Fibroblast of skin of right quadriceps (primary cell): Measurements from ENCODE around the gene SFT2D3.

Source experiments
- DNase-seq: peaks from one replicate; pipeline ENCODE4 v3.0.0-alpha.2; 2013

The SFT2D3 gene

GRCh38 chr2:127701193-127701650, at the start of gene SFT2D3:
Gene SFT2D3, plus strand, starts transcription at chr2:127701497. Its CDS starts 32 bp downstream, at chr2:127701529.
- peak; percentile 89 for DNase-seq

- no peak for DNase-seq
These were observed 49.2 kb upstream of the SFT2D3 start for GRCh38 chr2:127651971-127652550.

GRCh38 chr2:127652786-127653357, 48.4 kb upstream of the SFT2D3 start:
- no peak for DNase-seq

GRCh38 chr2:127653421-127654083, 47.7 kb upstream of the SFT2D3 start:
- no peak for DNase-seq

- no peak for DNase-seq
These were observed 47.0 kb upstream of the SFT2D3 start for GRCh38 chr2:127654084-127654837.

- DNase-seq, result no peak
These were observed 46.5 kb upstream of the SFT2D3 start for GRCh38 chr2:127654838-127655175.

- DNase-seq, result no peak
These were observed 45.9 kb upstream of the SFT2D3 start for GRCh38 chr2:127655209-127656073.

- DNase-seq, result no peak
These were observed 44.6 kb upstream of the SFT2D3 start for GRCh38 chr2:127656569-127657231.

GRCh38 chr2:127657232-127657595, 44.1 kb upstream of the SFT2D3 start:
- DNase-seq, result no peak

GRCh38 chr2:127658146-127658545, 43.2 kb upstream of the SFT2D3 start:
- no peak for DNase-seq

GRCh38 chr2:127658641-127659407, 42.5 kb upstream of the SFT2D3 start:
- no peak for DNase-seq

GRCh38 chr2:127659408-127660290, 41.6 kb upstream of the SFT2D3 start:
- DNase-seq, result no peak

- DNase-seq, result no peak
These were observed 41.1 kb upstream of the SFT2D3 start for GRCh38 chr2:127660291-127660578.

- DNase-seq, result no peak
These were observed 40.1 kb upstream of the SFT2D3 start for GRCh38 chr2:127661072-127661649.

GRCh38 chr2:127661949-127662510, 39.3 kb upstream of the SFT2D3 start:
- no peak for DNase-seq

GRCh38 chr2:127662937-127663565, 38.2 kb upstream of the SFT2D3 start:
- no peak for DNase-seq

GRCh38 chr2:127663566-127664064, 37.7 kb upstream of the SFT2D3 start:
- no peak for DNase-seq

- DNase-seq, result no peak
These were observed 37.0 kb upstream of the SFT2D3 start for GRCh38 chr2:127664065-127664894.
